Tibial nerve (tissue), 4 donors: ENCODE measurements around the gene CCDC43. TPM values are rescaled to one million over a fixed set of nuclear protein-coding genes. Genes with fewer than 3 reads are reported as not detected.

Experiments used
- DNase-seq, 2 donors: peaks; one replicate each; pipeline ENCODE4 v3.0.0-alpha.2; 2019; ENCODE audit warnings: low spot score in 2 of 2
- H3K27ac ChIP-seq, 4 donors: fragments of 200-600 bp; sonication (generic) in 3 of 4; one replicate each; pipeline ENCODE4 v1.5.1; 2017 to 2019; ENCODE audit warnings: mild to moderate bottlenecking in 1 of 4
- H3K27me3 ChIP-seq, 2 donors: fragments of 200-600 bp; sonication (generic) in 1 of 2; one replicate each; pipeline versions ENCODE4 v1.5.1 to v1.6.0; 2017 to 2019
- H3K36me3 ChIP-seq, 3 donors: fragments of 200-600 bp; sonication (generic); one replicate each; pipeline ENCODE4 v1.5.1; 2018 to 2019
- H3K4me1 ChIP-seq, 4 donors: fragments of 200-600 bp; sonication (generic) in 3 of 4; one replicate each; pipeline ENCODE4 v1.5.1; 2017 to 2019
- H3K4me3 ChIP-seq, 4 donors: fragments of 200-600 bp; sonication (generic) in 3 of 4; one replicate each; pipeline ENCODE4 v1.5.1; 2017 to 2019; ENCODE audit warnings: mild to moderate bottlenecking in 1 of 4, moderate library complexity in 1 of 4
- H3K9me3 ChIP-seq, 4 donors: fragments of 200-600 bp; sonication (generic) in 3 of 4; one replicate each; pipeline ENCODE4 v1.5.1; 2017 to 2019
- EP300 ChIP-seq, 2 donors: sonication (generic); formaldehyde crosslinking; IDR thresholded peaks; one replicate each; pipeline ENCODE4 v1.6.1; 2017; ENCODE audit warnings: antibody characterized with exemption in 2 of 2, mild to moderate bottlenecking in 1 of 2
- POLR2A ChIP-seq, 2 donors: fragments of 450-650 bp; IDR thresholded peaks; one replicate each; pipeline ENCODE4 v1.6.1; 2017; ENCODE audit warnings: antibody characterized with exemption in 2 of 2, mild to moderate bottlenecking in 2 of 2, moderate library complexity in 2 of 2
- WGBS, 2 donors: methylation state at CpG; one replicate each; pipeline ENCODE4 v1.1.5; 2018; 5-methylcytosine and 5-hydroxymethylcytosine counted together
- total RNA-seq, 4 donors: library from RNA; depleted of rRNA; stranded (reverse); fragments of >200 nt; gene quantifications; one replicate each; pipeline ENCODE4 v1.1.0, GENCODE V29; 2016
- TF ChIP-seq, protein P1 (sequence below), 5 experiments: fragments of 200-600 bp in 3 of 5; fragments of 450-650 bp in 2 of 5; sonication (generic) in 3 of 5; IDR thresholded peaks; one replicate each; pipeline ENCODE4 v1.5.1; 2016 to 2019; ENCODE audit warnings: antibody characterized with exemption in 5 of 5, mild to moderate bottlenecking in 3 of 5, moderate library complexity in 2 of 5

Gene CCDC43
- total RNA-seq, 4 donors from 2014 or later: 11.1 to 20.1 (median 16.5) TPM

DNA sequence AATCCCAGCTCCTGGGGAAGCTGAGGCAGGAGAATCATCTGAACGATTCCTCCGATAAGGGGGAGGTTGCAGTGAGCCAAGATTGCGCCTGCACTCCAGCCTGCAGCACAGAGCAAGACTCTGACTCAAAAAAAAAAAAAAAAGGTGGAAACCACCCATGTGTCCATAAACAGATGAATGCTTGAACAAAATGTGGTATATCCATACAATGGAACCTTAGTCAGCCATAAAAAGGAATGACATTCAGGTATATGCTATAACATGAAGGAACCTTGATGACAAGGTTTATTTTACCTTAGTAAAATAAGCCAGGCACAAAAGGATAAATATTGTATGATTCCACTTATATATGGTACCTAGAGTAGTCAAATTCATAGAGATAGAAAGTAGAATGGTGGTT lies 36.2 kb downstream of the CCDC43 start:
- H3K27me3 ChIP-seq: peaks cover 0 to 55% of the 10 kb centered on the region in 2 donors
- DNase-seq: no peak
- TF ChIP-seq, protein P1, sequence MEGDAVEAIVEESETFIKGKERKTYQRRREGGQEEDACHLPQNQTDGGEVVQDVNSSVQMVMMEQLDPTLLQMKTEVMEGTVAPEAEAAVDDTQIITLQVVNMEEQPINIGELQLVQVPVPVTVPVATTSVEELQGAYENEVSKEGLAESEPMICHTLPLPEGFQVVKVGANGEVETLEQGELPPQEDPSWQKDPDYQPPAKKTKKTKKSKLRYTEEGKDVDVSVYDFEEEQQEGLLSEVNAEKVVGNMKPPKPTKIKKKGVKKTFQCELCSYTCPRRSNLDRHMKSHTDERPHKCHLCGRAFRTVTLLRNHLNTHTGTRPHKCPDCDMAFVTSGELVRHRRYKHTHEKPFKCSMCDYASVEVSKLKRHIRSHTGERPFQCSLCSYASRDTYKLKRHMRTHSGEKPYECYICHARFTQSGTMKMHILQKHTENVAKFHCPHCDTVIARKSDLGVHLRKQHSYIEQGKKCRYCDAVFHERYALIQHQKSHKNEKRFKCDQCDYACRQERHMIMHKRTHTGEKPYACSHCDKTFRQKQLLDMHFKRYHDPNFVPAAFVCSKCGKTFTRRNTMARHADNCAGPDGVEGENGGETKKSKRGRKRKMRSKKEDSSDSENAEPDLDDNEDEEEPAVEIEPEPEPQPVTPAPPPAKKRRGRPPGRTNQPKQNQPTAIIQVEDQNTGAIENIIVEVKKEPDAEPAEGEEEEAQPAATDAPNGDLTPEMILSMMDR (IDR thresholded peaks at IDR 0.05): no peak
- no peak for TF ChIP-seq EP300 (IDR thresholded peaks at IDR 0.05)
- TF ChIP-seq POLR2A (IDR thresholded peaks at IDR 0.05): no peak
- no peak overlapping the region for H3K27ac ChIP-seq
- H3K4me3 ChIP-seq: no peak overlapping the region
- peaks cover 0 to 12% (median 0%) of the 10 kb centered on the region in 4 donors for H3K4me1 ChIP-seq
- 93 to 96% methylated on average over 3 of the region's 3 CpGs for WGBS, 2 donors
- H3K36me3 ChIP-seq: peaks cover 0 to 7% (median 0%) of the 10 kb centered on the region in 3 donors
- peaks cover 0 to 23% (median 0%) of the 10 kb centered on the region in 4 donors for H3K9me3 ChIP-seq

DNA sequence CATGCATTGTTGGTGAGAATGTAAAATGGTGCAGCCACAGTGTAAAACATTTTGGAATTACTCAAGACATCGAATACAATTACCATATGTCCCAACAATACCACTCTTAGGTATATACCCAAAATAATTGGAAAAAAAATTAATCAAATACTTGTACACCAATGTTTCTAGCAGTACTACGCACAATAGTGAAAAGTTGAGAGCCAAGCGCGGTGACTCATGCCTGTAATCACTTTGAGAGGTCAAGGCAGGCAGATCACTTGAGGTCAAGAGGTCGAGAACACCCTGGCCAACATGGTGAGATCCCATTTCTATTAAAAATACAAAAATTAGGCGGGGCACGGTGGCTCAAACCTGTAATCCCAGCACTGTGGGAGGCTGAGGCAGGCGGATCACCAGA lies 36.8 kb downstream of the CCDC43 start:
- Histone ChIP-seq H3K27me3 (peaks cover 0 to 51% of the 10 kb centered on the region in 2 donors), H3K4me3 (no peak overlapping the region), H3K4me1 (peaks cover 0 to 12% (median 0%) of the 10 kb centered on the region in 4 donors), H3K27ac (no peak overlapping the region), H3K9me3 (peaks cover 0 to 23% (median 0%) of the 10 kb centered on the region in 4 donors), H3K36me3 (peaks cover 0 to 7% (median 0%) of the 10 kb centered on the region in 3 donors)
- TF ChIP-seq, protein P1 (IDR thresholded peaks at IDR 0.05): no peak
- TF ChIP-seq EP300 (IDR thresholded peaks at IDR 0.05) (no peak), POLR2A (IDR thresholded peaks at IDR 0.05) (no peak)
- 73 to 79% methylated on average over 8 of the region's 8 CpGs for WGBS, 2 donors
- DNase-seq: no peak

DNA sequence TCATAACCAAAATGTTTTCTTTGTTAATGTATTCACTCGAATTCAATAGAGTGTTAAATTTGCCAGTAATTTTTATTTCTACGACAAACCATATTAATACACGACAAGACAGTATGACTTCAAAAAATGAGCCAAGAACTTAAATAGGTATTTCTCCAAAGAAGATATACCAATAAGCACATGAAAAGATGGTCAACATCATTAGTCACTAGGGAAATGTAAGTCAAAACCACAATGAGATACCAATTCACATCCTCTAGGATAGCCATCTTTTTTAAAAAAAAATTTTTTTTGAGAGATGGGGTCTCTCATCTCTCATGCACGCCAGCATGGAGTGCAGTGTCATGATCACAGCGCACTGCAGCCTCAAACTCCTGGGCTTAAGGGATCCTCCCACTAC lies 38.3 kb downstream of the CCDC43 start:
- peaks cover 0 to 36% of the 10 kb centered on the region in 2 donors for H3K27me3 ChIP-seq
- WGBS, 2 donors: 80 to 84% methylated on average over 5 of the region's 5 CpGs

DNA sequence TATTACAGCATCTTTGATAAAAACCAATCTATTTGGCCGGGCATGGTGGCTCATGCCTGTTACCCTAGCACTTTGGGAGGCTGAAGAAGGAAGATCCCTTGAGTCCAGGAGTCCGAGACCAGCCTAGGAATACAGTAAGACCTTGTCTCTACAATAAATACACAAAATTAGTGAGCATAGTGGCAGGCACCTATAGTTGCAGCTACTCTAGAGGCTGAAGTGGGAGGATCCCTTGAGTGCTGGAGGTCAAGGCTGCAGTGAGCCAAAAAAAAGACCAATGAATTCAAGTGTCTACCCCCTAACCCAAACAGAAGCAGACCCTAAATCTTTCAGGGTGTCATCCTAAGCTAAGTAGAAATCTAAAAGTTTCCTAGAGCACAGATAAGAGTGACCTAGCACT lies 40.6 kb downstream of the CCDC43 start:
- TF ChIP-seq EP300 (IDR thresholded peaks at IDR 0.05) (no peak), POLR2A (IDR thresholded peaks at IDR 0.05) (no peak)
- TF ChIP-seq, protein P1 (IDR thresholded peaks at IDR 0.05): no peak
- 66 to 71% methylated on average over 2 of the region's 2 CpGs for WGBS, 2 donors
- no peaks in the 10 kb centered on the region for H3K4me1 ChIP-seq

More for the DNA sequence above, 38.3 kb downstream of the CCDC43 start:
- no peak overlapping the region for H3K4me3 ChIP-seq
- no peak for TF ChIP-seq EP300 (IDR thresholded peaks at IDR 0.05)
- TF ChIP-seq POLR2A (IDR thresholded peaks at IDR 0.05): no peak
- TF ChIP-seq, protein P1 (IDR thresholded peaks at IDR 0.05): no peak
- peaks cover 0 to 4% (median 0%) of the 10 kb centered on the region in 4 donors for H3K4me1 ChIP-seq
- H3K9me3 ChIP-seq: peaks cover 0 to 15% (median 0%) of the 10 kb centered on the region in 4 donors
- H3K36me3 ChIP-seq: peaks cover 0 to 6% (median 0%) of the 10 kb centered on the region in 3 donors
- no peak overlapping the region for H3K27ac ChIP-seq
- no peak for DNase-seq

DNA sequence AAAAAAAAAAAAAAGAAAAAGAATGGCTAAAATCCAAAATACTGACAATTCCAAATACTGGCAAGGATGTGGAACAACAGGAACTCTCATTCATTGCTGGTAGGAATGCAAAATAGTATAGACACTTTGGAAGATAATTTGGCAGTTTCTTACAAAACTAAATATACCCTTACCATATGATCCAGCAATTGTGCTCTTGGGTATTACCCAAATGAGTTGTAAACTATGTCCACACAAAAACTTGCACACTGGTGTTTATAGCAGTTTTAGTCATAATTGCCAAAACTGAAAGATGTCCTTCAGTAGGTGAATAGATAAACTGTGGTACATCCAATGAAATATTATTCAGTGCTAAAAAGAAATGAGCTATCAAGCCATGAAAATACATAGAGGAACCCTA lies 41.8 kb downstream of the CCDC43 start:
- Histone ChIP-seq H3K9me3 (peaks cover 0 to under 1% (median 0%) of the 10 kb centered on the region in 4 donors), H3K4me3 (no peak overlapping the region), H3K27ac (no peak overlapping the region), H3K36me3 (no peaks in the 10 kb centered on the region), H3K27me3 (peaks cover 0 to 7% of the 10 kb centered on the region in 2 donors), H3K4me1 (no peaks in the 10 kb centered on the region)
- TF ChIP-seq EP300 (IDR thresholded peaks at IDR 0.05) (no peak), POLR2A (IDR thresholded peaks at IDR 0.05) (no peak)
- TF ChIP-seq, protein P1 (IDR thresholded peaks at IDR 0.05): no peak
- DNase-seq: no peak

More for the DNA sequence above, 40.6 kb downstream of the CCDC43 start:
- DNase-seq: no peak
- Histone ChIP-seq H3K36me3 (no peaks in the 10 kb centered on the region), H3K9me3 (peaks cover 0 to 8% (median 0%) of the 10 kb centered on the region in 4 donors), H3K27ac (no peak overlapping the region), H3K27me3 (peaks cover 0 to 13% of the 10 kb centered on the region in 2 donors), H3K4me3 (no peak overlapping the region)
